ENCODE results near the gene RAX.

RAX gene

DNA sequence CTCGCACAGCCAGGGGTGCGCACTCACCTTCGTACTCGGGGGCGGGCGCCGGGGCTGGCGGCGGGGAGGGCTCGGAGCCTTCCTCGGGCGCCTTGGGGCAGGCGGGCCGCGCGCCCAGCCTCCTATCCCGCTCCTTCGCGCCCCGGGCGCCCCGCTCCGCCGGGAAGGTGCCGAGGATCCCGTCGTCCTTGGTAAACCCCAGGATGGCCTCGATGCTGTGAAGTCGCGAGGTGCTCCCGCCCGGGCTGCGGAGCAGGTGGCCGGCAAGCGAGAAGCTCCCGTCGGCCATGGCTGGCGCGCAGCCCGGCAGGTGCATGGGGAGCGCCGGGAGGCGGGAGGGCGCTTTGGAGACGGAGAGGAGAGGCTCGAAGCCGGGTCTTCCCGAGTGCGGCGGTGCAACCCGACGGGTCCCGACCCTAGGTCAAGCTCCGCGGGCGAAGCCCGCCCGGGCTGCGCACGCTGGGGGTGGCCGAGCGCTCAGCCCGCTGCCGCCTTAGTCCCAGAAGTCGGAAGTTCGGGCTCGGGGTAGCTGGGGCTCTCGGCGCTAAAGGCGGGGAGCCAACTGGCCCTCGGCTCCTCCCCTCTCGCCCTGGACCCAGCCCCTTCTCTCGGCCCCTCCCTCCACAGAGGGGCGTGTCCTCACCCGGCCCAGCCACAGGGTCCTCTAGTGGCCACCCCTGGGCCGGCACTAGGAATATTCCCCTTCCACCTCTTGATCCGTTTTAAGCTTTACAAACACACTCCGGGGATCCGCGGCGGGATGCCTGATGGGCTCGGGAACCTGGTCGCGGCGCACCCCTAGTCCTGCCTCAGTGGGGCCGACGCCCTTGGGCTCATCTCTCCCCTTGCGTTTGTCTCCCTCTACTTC is at the start of gene RAX:
Gene RAX (minus strand): TSS at position 564 of the 868 bp plus-strand sequence. CDS start 248 bp downstream, at position 316.
- TF ChIP-seq, protein P1, sequence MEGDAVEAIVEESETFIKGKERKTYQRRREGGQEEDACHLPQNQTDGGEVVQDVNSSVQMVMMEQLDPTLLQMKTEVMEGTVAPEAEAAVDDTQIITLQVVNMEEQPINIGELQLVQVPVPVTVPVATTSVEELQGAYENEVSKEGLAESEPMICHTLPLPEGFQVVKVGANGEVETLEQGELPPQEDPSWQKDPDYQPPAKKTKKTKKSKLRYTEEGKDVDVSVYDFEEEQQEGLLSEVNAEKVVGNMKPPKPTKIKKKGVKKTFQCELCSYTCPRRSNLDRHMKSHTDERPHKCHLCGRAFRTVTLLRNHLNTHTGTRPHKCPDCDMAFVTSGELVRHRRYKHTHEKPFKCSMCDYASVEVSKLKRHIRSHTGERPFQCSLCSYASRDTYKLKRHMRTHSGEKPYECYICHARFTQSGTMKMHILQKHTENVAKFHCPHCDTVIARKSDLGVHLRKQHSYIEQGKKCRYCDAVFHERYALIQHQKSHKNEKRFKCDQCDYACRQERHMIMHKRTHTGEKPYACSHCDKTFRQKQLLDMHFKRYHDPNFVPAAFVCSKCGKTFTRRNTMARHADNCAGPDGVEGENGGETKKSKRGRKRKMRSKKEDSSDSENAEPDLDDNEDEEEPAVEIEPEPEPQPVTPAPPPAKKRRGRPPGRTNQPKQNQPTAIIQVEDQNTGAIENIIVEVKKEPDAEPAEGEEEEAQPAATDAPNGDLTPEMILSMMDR (IDR thresholded peaks at IDR 0.05; ENCODE audit: low read depth, low read length): 0 out of 2 replicates have a peak, but pooled peaks have one; percentile 7
- H3K4me3 ChIP-seq (ENCODE audit: low read depth, low read length): peak within 1 kb of the TSS; percentile 29; the same call in 1 of the 2 replicates

DNA sequence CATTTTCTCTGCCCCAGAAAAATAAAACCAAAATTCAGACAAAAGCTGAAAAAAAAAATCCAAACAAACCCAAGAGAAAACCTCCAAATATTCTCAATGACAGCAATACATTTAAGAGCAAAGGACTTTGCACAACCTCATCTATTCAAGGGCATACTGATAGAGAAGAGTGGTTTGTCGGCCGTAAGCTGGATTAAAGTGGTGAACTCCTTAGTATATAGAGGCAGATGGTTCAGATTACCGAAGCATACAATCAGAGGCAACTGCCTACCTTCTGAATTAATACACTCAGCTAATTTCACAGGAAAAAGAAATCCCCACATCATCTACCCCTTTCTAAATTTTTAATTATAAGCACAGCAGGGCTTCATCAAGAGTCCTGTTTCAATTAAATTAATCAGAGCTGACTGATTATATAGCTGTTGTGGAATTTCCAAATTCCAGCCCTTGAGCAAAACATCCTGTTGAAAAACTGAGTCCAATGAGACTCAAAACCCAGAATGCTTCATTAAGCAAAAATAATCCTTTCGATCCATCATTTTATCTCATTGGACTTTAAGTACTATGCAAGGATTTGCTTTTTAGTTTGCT is 45.3 kb upstream of the RAX start, which contains the start of gene CPLX4:
Gene CPLX4 (minus strand): TSS at position 190 of the 591 bp plus-strand sequence. CDS start 187 bp downstream, at position 3.
- H3K4me3 ChIP-seq (ENCODE audit: low read depth, low read length): no peak within 1 kb of the TSS
- TF ChIP-seq, protein P1 (IDR thresholded peaks at IDR 0.05; ENCODE audit: low read depth, low read length): no peak

DNA sequence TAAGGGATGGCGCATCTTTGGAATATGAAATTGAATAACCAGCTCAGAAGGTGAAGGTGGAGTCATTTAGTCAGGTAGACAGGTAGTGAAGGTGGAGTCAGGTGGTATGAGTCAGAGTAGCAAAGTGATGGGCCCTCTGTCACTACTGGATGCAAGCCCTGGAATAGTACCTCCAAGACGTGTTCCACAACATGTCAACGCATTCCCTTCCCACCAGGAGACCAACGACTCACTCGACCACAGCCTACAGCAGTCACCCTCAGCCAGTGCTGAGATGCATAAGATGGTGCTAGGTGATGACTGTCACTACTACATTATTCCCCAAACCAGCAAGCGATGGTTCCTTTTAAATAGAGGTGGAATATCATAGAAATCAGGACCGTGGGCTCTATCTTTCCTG is 38.4 kb upstream of the RAX start:
- H3K4me3 ChIP-seq (ENCODE audit: low read depth, low read length): no peak overlapping the region
- TF ChIP-seq, protein P1 (IDR thresholded peaks at IDR 0.05; ENCODE audit: low read depth, low read length): no peak

DNA sequence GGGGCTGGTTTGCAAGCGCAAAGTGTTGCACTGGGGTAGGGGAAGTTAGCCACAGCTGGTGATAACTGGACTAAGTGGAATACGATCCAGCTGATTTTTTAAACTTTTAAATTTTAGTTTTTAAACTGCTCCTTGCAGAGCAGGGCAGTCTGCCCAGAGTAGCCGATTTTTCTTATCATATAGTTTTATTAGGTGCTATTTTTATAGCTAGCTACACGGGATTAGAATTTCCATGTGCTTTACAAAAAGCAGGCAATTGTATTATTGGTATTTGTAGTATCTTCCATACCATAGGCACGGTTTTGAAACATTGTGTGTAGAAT is 35.6 kb upstream of the RAX start:
- peak overlapping the region; percentile 40 for H3K4me3 ChIP-seq (ENCODE audit: low read depth, low read length)
- TF ChIP-seq, protein P1 (IDR thresholded peaks at IDR 0.05; ENCODE audit: low read depth, low read length): no peak

DNA sequence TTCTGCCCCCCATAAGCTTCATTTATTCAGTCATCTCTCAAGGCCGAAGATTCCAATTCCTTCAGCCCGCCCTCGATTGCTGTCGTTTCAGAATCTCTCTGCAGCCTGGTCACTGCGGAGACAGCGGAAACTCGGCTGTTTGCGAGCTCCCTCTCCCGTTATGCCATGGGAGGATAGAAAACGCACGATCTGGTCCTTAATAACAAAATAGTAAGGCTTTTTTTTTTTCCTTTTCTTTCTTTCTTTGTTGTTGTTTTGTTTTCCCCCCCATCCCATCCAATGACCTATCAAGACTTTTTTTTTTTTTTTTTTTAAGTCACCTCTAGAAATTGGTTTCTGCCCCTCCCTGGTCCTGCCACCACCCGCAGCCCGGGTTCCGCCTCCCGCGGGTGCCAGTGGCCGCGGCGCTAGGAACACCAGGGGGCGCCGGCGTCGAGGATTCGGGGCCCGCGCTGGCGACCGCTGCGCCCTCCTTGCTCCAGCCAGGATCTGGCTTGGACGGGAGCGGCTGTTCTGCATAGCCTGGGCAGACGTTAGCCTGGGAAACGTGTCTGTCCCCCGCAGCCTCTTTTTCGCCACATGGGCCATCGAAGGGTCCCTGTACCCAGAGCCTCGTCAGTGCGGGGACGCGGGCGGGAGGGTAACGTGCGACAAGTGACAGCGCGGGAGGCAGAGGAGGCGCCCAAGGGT is 35.1 kb upstream of the RAX start:
- TF ChIP-seq, protein P1 (IDR thresholded peaks at IDR 0.05; ENCODE audit: low read depth, low read length): peak; percentile 90
- H3K4me3 ChIP-seq (ENCODE audit: low read depth, low read length): peak overlapping the region; percentile 40

DNA sequence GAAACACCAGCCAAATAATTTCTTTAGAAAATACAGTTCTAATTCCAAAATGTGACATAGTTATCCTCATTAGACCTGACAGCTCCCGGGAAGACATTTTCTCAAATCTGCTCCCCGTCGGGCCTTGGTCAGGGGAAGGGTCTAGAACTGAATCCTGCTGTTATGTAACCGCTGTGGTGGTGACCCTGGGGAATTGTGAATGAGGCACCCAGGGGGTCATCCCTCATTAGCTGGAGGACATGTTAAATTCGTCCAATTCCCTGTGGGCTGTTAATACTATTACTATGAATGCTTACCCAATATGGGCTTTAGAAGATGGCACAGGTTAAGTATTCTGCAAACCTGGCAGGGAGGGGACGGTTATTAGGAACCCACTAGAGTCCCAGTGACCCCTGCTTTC is 33.4 kb upstream of the RAX start:
- no peak overlapping the region for H3K4me3 ChIP-seq (ENCODE audit: low read depth, low read length)
- TF ChIP-seq, protein P1 (IDR thresholded peaks at IDR 0.05; ENCODE audit: low read depth, low read length): no peak
